Endothelial cell of umbilical vein (primary cell): Measurements from ENCODE around the gene C1orf116. TPM values are rescaled to one million over a fixed set of nuclear protein-coding genes. Genes with fewer than 3 reads are reported as not detected.

ENCODE experiments used
- BruUV-seq: library from RNA; stranded (reverse); fragments of 400-500 nt; replicated peaks from 2 replicates; lab custom pipeline; 2021; lab: Mats Ljungman, UMichigan
- CTCF ChIA-PET: fragments of 300-600, 350-600 bp; sonication (Branson Sonifier 250); formaldehyde crosslinking; loops from one replicate; lab custom pipeline; 2021; ENCODE audit warnings: antibody characterized with exemption, inconsistent platforms; lab: Charles Lee
- POLR2A ChIA-PET: fragments of 300-600, 350-600 bp; sonication (Branson Sonifier 250); formaldehyde crosslinking; loops from one replicate; lab custom pipeline; 2021; ENCODE audit warnings: antibody characterized with exemption, inconsistent platforms; lab: Charles Lee
- DNase-seq: peaks from one replicate; pipeline ENCODE4 v3.0.0-alpha.2; 2011; ENCODE audit warnings: low read depth, low spot score
- FAIRE-seq: peaks from 2 replicates; lab custom pipeline; 2011; peaks lifted over from hg19 to GRCh38; lab: Jason Lieb, UNC
- H2AFZ ChIP-seq: 2 replicates; pipeline ENCODE4 v1.6.0; 2012; ENCODE audit warnings: low read depth, low read length, control low read depth, inconsistent platforms
- H3K27ac ChIP-seq: 2 replicates; pipeline ENCODE4 v1.5.1; 2011; ENCODE audit warnings: low read depth, mild to moderate bottlenecking, control low read depth, low read length, moderate library complexity; ENCODE audit not compliant: insufficient read depth
- H3K27me3 ChIP-seq, 2 experiments: 2 replicates each; pipeline versions ENCODE4 v1.6.0 to v1.6.1; 2011; ENCODE audit warnings: low read length in 2 of 2, mixed read lengths in 1 of 2; ENCODE audit not compliant: control insufficient read depth in 2 of 2, insufficient read depth in 2 of 2
- H3K36me3 ChIP-seq, 2 experiments: 2 replicates in 1 of 2; 3 replicates in 1 of 2; pipeline ENCODE4 v1.5.1; 2011; ENCODE audit warnings: low read length in 2 of 2, mild to moderate bottlenecking in 1 of 2, moderate library complexity in 1 of 2; ENCODE audit not compliant: control insufficient read depth in 2 of 2, insufficient read depth in 2 of 2; ENCODE audit errors: extremely low read depth in 1 of 2
- H3K4me1 ChIP-seq: 3 replicates; pipeline ENCODE4 v1.5.1; 2011; ENCODE audit warnings: mild to moderate bottlenecking, low read length; ENCODE audit not compliant: control insufficient read depth, insufficient read depth; ENCODE audit errors: extremely low read depth
- H3K4me2 ChIP-seq: 2 replicates; pipeline ENCODE4 v1.6.1; 2011; ENCODE audit warnings: low read length, control low read depth, mixed read lengths; ENCODE audit not compliant: insufficient read depth
- H3K4me3 ChIP-seq, 3 experiments: fragments of 200-600 bp in 1 of 3; sonication (generic), shearing (Covaris generic) in 1 of 3; replicated peaks in 1 of 3; 2 replicates each; pipeline ENCODE4 v1.5.1; 2011 to 2016; ENCODE audit warnings: control low read depth in 3 of 3, low read length in 3 of 3, mild to moderate bottlenecking in 2 of 3, inconsistent platforms in 1 of 3, low read depth in 1 of 3, moderate library complexity in 1 of 3; ENCODE audit not compliant: insufficient read depth in 1 of 3
- H3K79me2 ChIP-seq: 2 replicates; pipeline ENCODE4 v1.6.0; 2012; ENCODE audit warnings: low read length, inconsistent platforms; ENCODE audit not compliant: control insufficient read depth, insufficient read depth
- H3K9ac ChIP-seq: replicated peaks from 2 replicates; pipeline ENCODE3; 2011; ENCODE audit warnings: low read length, control low read depth; ENCODE audit not compliant: insufficient read depth; ENCODE audit errors: extremely low read depth
- H3K9me1 ChIP-seq: replicated peaks from 3 replicates; pipeline ENCODE4 v1.6.0; 2011; ENCODE audit warnings: mild to moderate bottlenecking, low read length; ENCODE audit not compliant: control insufficient read depth, insufficient read depth; ENCODE audit errors: extremely low read depth
- H3K9me3 ChIP-seq: replicated peaks from 2 replicates; pipeline ENCODE4 v1.5.1; 2012; ENCODE audit warnings: low read length, inconsistent platforms; ENCODE audit not compliant: control insufficient read depth, insufficient read depth
- H4K20me1 ChIP-seq: replicated peaks from 2 replicates; pipeline ENCODE3; 2011; ENCODE audit warnings: mild to moderate bottlenecking, low read length; ENCODE audit not compliant: control insufficient read depth, insufficient read depth; ENCODE audit errors: extremely low read depth
- CTCF ChIP-seq, 2 donors: IDR thresholded peaks; 1 replicate in 1 of 2; 2 replicates in 1 of 2; pipeline ENCODE4 v1.5.1; 2011; ENCODE audit warnings: low read length in 2 of 2, mild to moderate bottlenecking in 2 of 2, moderate library complexity in 2 of 2, control low read depth in 1 of 2, inconsistent platforms in 1 of 2, low read depth in 1 of 2; ENCODE audit not compliant: insufficient read depth in 1 of 2; ENCODE audit errors: extremely low read depth in 1 of 2
- EZH2 ChIP-seq: IDR thresholded peaks from 2 replicates; pipeline ENCODE4 v1.6.1; 2012; ENCODE audit warnings: borderline replicate concordance, low read depth, mild to moderate bottlenecking, moderate library complexity, low read length, inconsistent platforms; ENCODE audit not compliant: severe bottlenecking
- FOS ChIP-seq: IDR thresholded peaks from 2 replicates; pipeline ENCODE4 v1.6.1; 2011; ENCODE audit warnings: mild to moderate bottlenecking, low read length, moderate library complexity, borderline replicate concordance; ENCODE audit not compliant: insufficient read depth
- GATA2 ChIP-seq: IDR thresholded peaks from 2 replicates; pipeline ENCODE4 v1.7.0; 2011; ENCODE audit warnings: low read depth, mild to moderate bottlenecking, moderate library complexity, mixed read lengths, low read length; ENCODE audit not compliant: insufficient read length, insufficient read depth
- JUN ChIP-seq: IDR thresholded peaks from 2 replicates; pipeline ENCODE4 v1.6.1; 2011; ENCODE audit warnings: borderline replicate concordance, low read depth; ENCODE audit not compliant: insufficient read length, insufficient read depth
- MAX ChIP-seq: IDR thresholded peaks from 2 replicates; pipeline ENCODE4 v1.6.1; 2011; ENCODE audit not compliant: insufficient read depth, insufficient read length
- MYC ChIP-seq: IDR thresholded peaks from one replicate; pipeline ENCODE4 v1.6.1; 2011; ENCODE audit warnings: mild to moderate bottlenecking, low read depth, low read length
- POLR2A ChIP-seq: IDR thresholded peaks from 2 replicates; pipeline ENCODE4 v1.6.1; 2012; ENCODE audit warnings: low read depth, mild to moderate bottlenecking, control low read depth, low read length
- POLR2AphosphoS5 ChIP-seq: IDR thresholded peaks from 2 replicates; pipeline ENCODE4 v1.6.1; 2012; ENCODE audit warnings: low read depth, mild to moderate bottlenecking, control low read depth, low read length, moderate library complexity; ENCODE audit not compliant: insufficient read depth
- dilution Hi-C: fragments of 300-500 bp; cut with MboI; formaldehyde crosslinking; loops from one replicate; pipeline ENCODE4 v1.15.0; 2019; ENCODE audit warnings: low sequenced_read_pairs; ENCODE audit not compliant: extremely low pct_ligation_motif_present
- intact Hi-C: fragments of 100-400 bp; cut with micrococcal nuclease; formaldehyde crosslinking; loops from one replicate; pipeline ENCODE4 v1.10.0; 2022
- polyA plus RNA-seq, 4 experiments: library from polyadenylated mRNA; depleted of rRNA in 3 of 4; stranded (reverse) in 3 of 4; unstranded in 1 of 4; fragments of >200 nt; gene quantifications; 2 replicates each; pipeline versions ENCODE4 v1.2.1 to v1.2.3, GENCODE V29; 2011 to 2012; ENCODE audit warnings: missing spikeins in 1 of 4
- total RNA-seq: library from RNA; stranded (reverse); gene quantifications from 2 replicates; pipeline ENCODE4 v1.2.3, GENCODE V29; 2021

C1orf116 gene
- total and polyA plus RNA-seq, 2 donors (not counting 3 experiments of a cell fraction or from before 2014, with no cell fraction given) = 0.07 TPM; not detected in 1

- CTCF ChIA-PET = interaction anchor here (0.5 to 1.4 kb wide), 2 partner anchors 21 to 1322 kb away, joined by 3 read pairs; no protein-coding TSS in a partner anchor
- H3K4me3 ChIP-seq = no peak overlapping the region
- no peak overlapping the region for H3K4me2 ChIP-seq
- BruUV-seq = no TSS peak
- intact Hi-C loops = no loop called here
- peaks cover 7 to 20% of the 10 kb centered on the region in 2 experiments for H3K27me3 ChIP-seq
- no peaks in the 10 kb centered on the region for H4K20me1 ChIP-seq
- H2AFZ ChIP-seq = no peak overlapping the region
- POLR2A ChIA-PET = no interaction called here
- no peak overlapping the region for H3K27ac ChIP-seq
- FAIRE-seq = no peak
- no peak for TF ChIP-seq POLR2AphosphoS5
- no peak for TF ChIP-seq FOS
- TF ChIP-seq GATA2 = no peak
- no peak for TF ChIP-seq CTCF (IDR thresholded peaks at IDR 0.05; ENCODE audit: extremely low read depth in 1 of 2, insufficient read depth in 1 of 2, low read depth in 1 of 2, low read length in 2 of 2)
- no peak for TF ChIP-seq POLR2A
- TF ChIP-seq MAX = no peak
- no peak for TF ChIP-seq EZH2
- TF ChIP-seq JUN = no peak
- no peak for TF ChIP-seq MYC
- H3K9me1 ChIP-seq = no peaks in the 10 kb centered on the region
- dilution Hi-C loops = no loop called here
- no peaks in the 10 kb centered on the region for H3K36me3 ChIP-seq
- no peaks in the 10 kb centered on the region for H3K4me1 ChIP-seq
- no peaks in the 10 kb centered on the region for H3K9me3 ChIP-seq
- H3K79me2 ChIP-seq = no peaks in the 10 kb centered on the region
- no peak for DNase-seq
- no peak overlapping the region for H3K9ac ChIP-seq
Measured at GRCh38 chr1:207028884-207029650, 3.5 kb downstream of the C1orf116 start.
